GM12891 (cell line): ENCODE results near the gene PKNOX2.

Experiments used
- PAX5 ChIP-seq: IDR thresholded peaks from 2 replicates; pipeline ENCODE4 v1.6.1; 2011; ENCODE audit warnings: low read length, moderate library complexity, mild to moderate bottlenecking; ENCODE audit not compliant: insufficient read depth, severe bottlenecking
- POLR2A ChIP-seq: IDR thresholded peaks from 2 replicates; pipeline ENCODE4 v1.6.1; 2011; ENCODE audit warnings: low read depth, low read length, control low read depth
- POLR2AphosphoS5 ChIP-seq: IDR thresholded peaks from 2 replicates; pipeline ENCODE4 v1.6.1; 2011; ENCODE audit warnings: low read depth, low read length, control low read depth
- SPI1 ChIP-seq: IDR thresholded peaks from 2 replicates; pipeline ENCODE4 v1.6.1; 2011; ENCODE audit warnings: low read depth, low read length, control low read depth
- TAF1 ChIP-seq: IDR thresholded peaks from 2 replicates; pipeline ENCODE4 v1.6.1; 2011; ENCODE audit warnings: low read depth, low read length, control low read depth

GRCh38 chr11:125343718-125344131 lies 179.2 kb downstream of the PKNOX2 start:
- TF ChIP-seq TAF1, result no peak
- TF ChIP-seq POLR2A, result no peak
- TF ChIP-seq POLR2AphosphoS5, result no peak
- TF ChIP-seq SPI1, result no peak
- TF ChIP-seq PAX5, result no peak
